GM23338 (cell line): ENCODE measurements around the gene ZCCHC10. TPM values are rescaled to one million over a fixed set of nuclear protein-coding genes. Genes with fewer than 3 reads are reported as not detected.
"Not testable (repeated sequence)": the region's sequence is repeated elsewhere in the genome, so short reads cannot be mapped to it uniquely, and the experiment has no call there.

Experiments used
- ATAC-seq: fragments of 200-7000 bp; cut with Tn5 transposase; 3 replicates; pipeline ENCODE4 v1.9.1; 2020
- DNase-seq: peaks from one replicate; pipeline ENCODE4 v3.0.0-alpha.2; 2015; ENCODE audit warnings: low spot score
- H2AFZ ChIP-seq: fragments of 200-600 bp; sonication (generic); 2 replicates; pipeline ENCODE4 v1.8.0; 2016; ENCODE audit warnings: antibody characterized with exemption, mild to moderate bottlenecking, moderate library complexity
- H3F3A ChIP-seq: fragments of 200-600 bp; sonication (generic); replicated peaks from 2 replicates; pipeline ENCODE4 v1.8.0; 2017; ENCODE audit warnings: antibody characterized with exemption, mixed run types, low read depth
- H3K27ac ChIP-seq: fragments of 200-600 bp; sonication (generic); 2 replicates; pipeline ENCODE4 v1.6.1; 2016; ENCODE audit warnings: low read depth
- H3K27me3 ChIP-seq: fragments of 200-600 bp; sonication (generic); 2 replicates; pipeline ENCODE4 v1.8.0; 2016; ENCODE audit warnings: mild to moderate bottlenecking, mixed run types, moderate library complexity; ENCODE audit not compliant: insufficient read depth
- H3K36me3 ChIP-seq: fragments of 200-600 bp; sonication (generic); 2 replicates; pipeline ENCODE4 v1.8.0; 2016; ENCODE audit warnings: mild to moderate bottlenecking; ENCODE audit not compliant: insufficient read depth
- H3K4me1 ChIP-seq: fragments of 200-600 bp; sonication (generic); 2 replicates; pipeline ENCODE4 v1.8.0; 2016; ENCODE audit warnings: mild to moderate bottlenecking, moderate library complexity; ENCODE audit not compliant: insufficient read depth
- H3K4me2 ChIP-seq: fragments of 200-600 bp; sonication (generic); 2 replicates; pipeline ENCODE4 v1.7.1; 2017; ENCODE audit warnings: mixed run types
- H3K4me3 ChIP-seq: fragments of 200-600 bp; sonication (generic); 2 replicates; pipeline ENCODE4 v1.6.1; 2016; ENCODE audit warnings: mixed run types
- H3K79me2 ChIP-seq: fragments of 200-600 bp; sonication (generic); replicated peaks from 2 replicates; pipeline ENCODE4 v1.8.0; 2017; ENCODE audit warnings: mild to moderate bottlenecking; ENCODE audit not compliant: insufficient read depth
- H3K9me2 ChIP-seq: fragments of 200-600 bp; sonication (generic); 2 replicates; pipeline ENCODE4 v1.8.0; 2017; ENCODE audit not compliant: insufficient read depth
- H4K20me1 ChIP-seq: fragments of 200-600 bp; sonication (generic); replicated peaks from 2 replicates; pipeline ENCODE4 v1.8.0; 2017; ENCODE audit warnings: mild to moderate bottlenecking; ENCODE audit not compliant: insufficient read depth
- H3K27ac Mint-ChIP-seq: 2 replicates; pipeline ENCODE4 v1.8.0; 2020; ENCODE audit warnings: inconsistent platforms, mild to moderate bottlenecking, moderate library complexity, mixed read lengths
- H3K27me3 Mint-ChIP-seq: 3 replicates; pipeline ENCODE4 v1.8.0; 2022; ENCODE audit warnings: low read depth, mild to moderate bottlenecking, moderate library complexity, mixed read lengths, inconsistent platforms; ENCODE audit not compliant: insufficient read depth, poor library complexity
- H3K36me3 Mint-ChIP-seq: 3 replicates; pipeline ENCODE4 v1.8.0; 2021; ENCODE audit warnings: low read depth, mild to moderate bottlenecking, inconsistent platforms, moderate library complexity, mixed read lengths
- H3K4me1 Mint-ChIP-seq: 3 replicates; pipeline ENCODE4 v1.8.0; 2020; ENCODE audit warnings: mild to moderate bottlenecking, inconsistent platforms, mixed read lengths
- H3K4me3 Mint-ChIP-seq: 3 replicates; pipeline ENCODE4 v1.8.0; 2021; ENCODE audit warnings: moderate library complexity, mild to moderate bottlenecking, inconsistent platforms, mixed read lengths
- H3K9me3 Mint-ChIP-seq: 3 replicates; pipeline ENCODE4 v1.8.0; 2020; ENCODE audit warnings: moderate library complexity, mild to moderate bottlenecking, inconsistent platforms, mixed read lengths
- CREB1 ChIP-seq: fragments of 250-450 bp; sonication (Bioruptor Pico); IDR thresholded peaks from 2 replicates; pipeline ENCODE4 v1.5.0; 2020; ENCODE audit warnings: low read depth, mild to moderate bottlenecking, moderate library complexity
- EZH2phosphoT487 ChIP-seq: fragments of 200-600 bp; sonication (generic); IDR thresholded peaks from one replicate; pipeline ENCODE4 v1.8.1; 2018; ENCODE audit warnings: antibody characterized with exemption; ENCODE audit not compliant: unreplicated experiment
- JUNB ChIP-seq: IDR thresholded peaks from one replicate; pipeline ENCODE4 v1.6.1; 2016; ENCODE audit warnings: antibody characterized with exemption; ENCODE audit not compliant: unreplicated experiment
- NANOG ChIP-seq: IDR thresholded peaks from 2 replicates; pipeline ENCODE4 v1.6.1; 2016; ENCODE audit warnings: antibody characterized with exemption, borderline replicate concordance
- POLR2AphosphoS5 ChIP-seq: IDR thresholded peaks from 2 replicates; pipeline ENCODE4 v1.6.1; 2016; ENCODE audit warnings: antibody characterized with exemption, low read depth
- STAT1 ChIP-seq: IDR thresholded peaks from one replicate; pipeline ENCODE4 v1.6.1; 2016; ENCODE audit warnings: antibody characterized with exemption; ENCODE audit not compliant: unreplicated experiment
- ZNF114 ChIP-seq: fragments of 250-450 bp; sonication (Bioruptor Pico); IDR thresholded peaks from 2 replicates; pipeline ENCODE4 v1.5.0; 2020; ENCODE audit warnings: mild to moderate bottlenecking, moderate library complexity
- ZNF331 ChIP-seq: fragments of 250-450 bp; sonication (Bioruptor Pico); IDR thresholded peaks from 2 replicates; pipeline ENCODE4 v1.5.0; 2020; ENCODE audit warnings: low read depth, mild to moderate bottlenecking, moderate library complexity
- polyA plus RNA-seq: library from polyadenylated mRNA; unstranded; fragments of >200 nt; fragmentation: Nextera tagmentation; extraction: Ambion mirVana; gene quantifications from 2 replicates; pipeline ENCODE4 v1.2.1, GENCODE V29; 2016
- total RNA-seq: library from RNA; depleted of rRNA; stranded (reverse); fragments of >200 nt; shearing (Covaris generic); gene quantifications from 2 replicates; pipeline ENCODE4 v1.2.3, GENCODE V29; 2014
- TF ChIP-seq, protein P1 (sequence below): fragments of 250-450 bp; sonication (Bioruptor Pico); IDR thresholded peaks from 2 replicates; pipeline ENCODE4 v1.5.0; 2020; ENCODE audit warnings: mild to moderate bottlenecking, moderate library complexity
- TF ChIP-seq, protein P2 (sequence below): IDR thresholded peaks from 2 replicates; pipeline ENCODE4 v1.6.1; 2016; ENCODE audit warnings: antibody characterized with exemption
- TF ChIP-seq, protein P3 (sequence below): IDR thresholded peaks from one replicate; pipeline ENCODE4 v1.6.1; 2018; ENCODE audit warnings: antibody characterized with exemption; ENCODE audit not compliant: unreplicated experiment

Gene ZCCHC10
- total and polyA plus RNA-seq, 2 experiments from 2014 or later = 25.3 to 90.1 TPM

DNA sequence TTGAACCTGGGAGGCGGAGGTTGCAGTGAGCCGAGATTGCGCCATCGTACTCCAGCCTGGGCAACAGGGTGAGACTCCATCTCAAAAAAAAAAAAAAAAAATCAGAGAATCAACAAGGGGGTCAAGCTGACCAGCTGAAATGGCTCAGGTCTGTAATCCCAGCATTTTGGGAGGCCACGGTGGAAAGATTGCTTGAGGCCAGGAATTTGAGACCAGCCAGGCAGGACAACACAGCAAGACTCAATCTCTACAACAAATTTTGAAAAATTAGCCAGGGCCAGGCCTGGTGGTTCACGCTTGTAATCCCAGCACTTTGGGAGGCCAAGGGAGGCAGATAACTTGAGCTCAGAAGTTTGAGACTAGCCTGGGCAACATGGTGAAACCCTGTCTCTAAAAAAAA lies 17.9 kb downstream of the ZCCHC10 start:
- H3K4me1 Mint-ChIP-seq, DNase-seq, H3K27me3 ChIP-seq, ATAC-seq, H3K9me3 Mint-ChIP-seq, H2AFZ ChIP-seq, H3K4me3 ChIP-seq, H3K27me3 Mint-ChIP-seq, H3K4me3 Mint-ChIP-seq, H3K4me2 ChIP-seq, H3F3A ChIP-seq, H3K27ac Mint-ChIP-seq, H3K27ac ChIP-seq, H3K9me2 ChIP-seq, H4K20me1 ChIP-seq, H3K4me1 ChIP-seq: not testable (repeated sequence)
- Histone ChIP-seq H3K36me3 (peaks cover 12% of the 10 kb centered on the region), H3K79me2 (peaks cover 18% of the 10 kb centered on the region; the same call in 1 of the 2 replicates)
- peaks cover 30% of the 10 kb centered on the region for H3K36me3 Mint-ChIP-seq

DNA sequence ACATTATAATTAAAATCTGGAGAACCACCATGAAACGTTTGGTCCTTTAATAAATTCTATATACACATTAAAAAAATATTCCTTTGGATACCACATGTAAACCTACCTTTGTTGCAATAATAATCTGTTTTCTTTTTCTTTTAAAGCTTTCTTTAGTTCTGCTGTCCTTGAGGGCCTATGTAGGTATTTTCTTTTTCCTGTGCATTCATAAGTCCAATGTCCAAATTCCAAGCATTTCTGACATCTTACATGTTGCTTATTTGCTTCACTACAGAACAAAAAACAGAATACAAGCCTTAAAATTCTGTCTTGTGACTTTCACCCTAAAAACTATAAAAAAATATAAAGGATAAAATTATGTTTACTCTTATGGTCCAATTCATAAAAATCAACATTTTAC lies 19.7 kb downstream of the ZCCHC10 start:
- H3K79me2 ChIP-seq = 0 out of 2 replicates have a peak, but pooled peaks cover 9% of the 10 kb centered on the region
- no peaks in the 10 kb centered on the region for H3K27me3 ChIP-seq
- no peaks in the 10 kb centered on the region for H3K4me1 Mint-ChIP-seq
- no peaks in the 10 kb centered on the region for H3K9me2 ChIP-seq
- no peaks in the 10 kb centered on the region for H4K20me1 ChIP-seq
- no peak overlapping the region for H3K4me2 ChIP-seq
- H3K36me3 ChIP-seq = peaks cover 21% of the 10 kb centered on the region
- no peak overlapping the region for H3K4me3 ChIP-seq
- H3K27ac Mint-ChIP-seq = no peak overlapping the region
- no peak for TF ChIP-seq ZNF331 (CRISPR knock-in tag)
- TF ChIP-seq NANOG = no peak
- TF ChIP-seq STAT1 = no peak
- TF ChIP-seq POLR2AphosphoS5 = no peak
- TF ChIP-seq, protein P1, sequence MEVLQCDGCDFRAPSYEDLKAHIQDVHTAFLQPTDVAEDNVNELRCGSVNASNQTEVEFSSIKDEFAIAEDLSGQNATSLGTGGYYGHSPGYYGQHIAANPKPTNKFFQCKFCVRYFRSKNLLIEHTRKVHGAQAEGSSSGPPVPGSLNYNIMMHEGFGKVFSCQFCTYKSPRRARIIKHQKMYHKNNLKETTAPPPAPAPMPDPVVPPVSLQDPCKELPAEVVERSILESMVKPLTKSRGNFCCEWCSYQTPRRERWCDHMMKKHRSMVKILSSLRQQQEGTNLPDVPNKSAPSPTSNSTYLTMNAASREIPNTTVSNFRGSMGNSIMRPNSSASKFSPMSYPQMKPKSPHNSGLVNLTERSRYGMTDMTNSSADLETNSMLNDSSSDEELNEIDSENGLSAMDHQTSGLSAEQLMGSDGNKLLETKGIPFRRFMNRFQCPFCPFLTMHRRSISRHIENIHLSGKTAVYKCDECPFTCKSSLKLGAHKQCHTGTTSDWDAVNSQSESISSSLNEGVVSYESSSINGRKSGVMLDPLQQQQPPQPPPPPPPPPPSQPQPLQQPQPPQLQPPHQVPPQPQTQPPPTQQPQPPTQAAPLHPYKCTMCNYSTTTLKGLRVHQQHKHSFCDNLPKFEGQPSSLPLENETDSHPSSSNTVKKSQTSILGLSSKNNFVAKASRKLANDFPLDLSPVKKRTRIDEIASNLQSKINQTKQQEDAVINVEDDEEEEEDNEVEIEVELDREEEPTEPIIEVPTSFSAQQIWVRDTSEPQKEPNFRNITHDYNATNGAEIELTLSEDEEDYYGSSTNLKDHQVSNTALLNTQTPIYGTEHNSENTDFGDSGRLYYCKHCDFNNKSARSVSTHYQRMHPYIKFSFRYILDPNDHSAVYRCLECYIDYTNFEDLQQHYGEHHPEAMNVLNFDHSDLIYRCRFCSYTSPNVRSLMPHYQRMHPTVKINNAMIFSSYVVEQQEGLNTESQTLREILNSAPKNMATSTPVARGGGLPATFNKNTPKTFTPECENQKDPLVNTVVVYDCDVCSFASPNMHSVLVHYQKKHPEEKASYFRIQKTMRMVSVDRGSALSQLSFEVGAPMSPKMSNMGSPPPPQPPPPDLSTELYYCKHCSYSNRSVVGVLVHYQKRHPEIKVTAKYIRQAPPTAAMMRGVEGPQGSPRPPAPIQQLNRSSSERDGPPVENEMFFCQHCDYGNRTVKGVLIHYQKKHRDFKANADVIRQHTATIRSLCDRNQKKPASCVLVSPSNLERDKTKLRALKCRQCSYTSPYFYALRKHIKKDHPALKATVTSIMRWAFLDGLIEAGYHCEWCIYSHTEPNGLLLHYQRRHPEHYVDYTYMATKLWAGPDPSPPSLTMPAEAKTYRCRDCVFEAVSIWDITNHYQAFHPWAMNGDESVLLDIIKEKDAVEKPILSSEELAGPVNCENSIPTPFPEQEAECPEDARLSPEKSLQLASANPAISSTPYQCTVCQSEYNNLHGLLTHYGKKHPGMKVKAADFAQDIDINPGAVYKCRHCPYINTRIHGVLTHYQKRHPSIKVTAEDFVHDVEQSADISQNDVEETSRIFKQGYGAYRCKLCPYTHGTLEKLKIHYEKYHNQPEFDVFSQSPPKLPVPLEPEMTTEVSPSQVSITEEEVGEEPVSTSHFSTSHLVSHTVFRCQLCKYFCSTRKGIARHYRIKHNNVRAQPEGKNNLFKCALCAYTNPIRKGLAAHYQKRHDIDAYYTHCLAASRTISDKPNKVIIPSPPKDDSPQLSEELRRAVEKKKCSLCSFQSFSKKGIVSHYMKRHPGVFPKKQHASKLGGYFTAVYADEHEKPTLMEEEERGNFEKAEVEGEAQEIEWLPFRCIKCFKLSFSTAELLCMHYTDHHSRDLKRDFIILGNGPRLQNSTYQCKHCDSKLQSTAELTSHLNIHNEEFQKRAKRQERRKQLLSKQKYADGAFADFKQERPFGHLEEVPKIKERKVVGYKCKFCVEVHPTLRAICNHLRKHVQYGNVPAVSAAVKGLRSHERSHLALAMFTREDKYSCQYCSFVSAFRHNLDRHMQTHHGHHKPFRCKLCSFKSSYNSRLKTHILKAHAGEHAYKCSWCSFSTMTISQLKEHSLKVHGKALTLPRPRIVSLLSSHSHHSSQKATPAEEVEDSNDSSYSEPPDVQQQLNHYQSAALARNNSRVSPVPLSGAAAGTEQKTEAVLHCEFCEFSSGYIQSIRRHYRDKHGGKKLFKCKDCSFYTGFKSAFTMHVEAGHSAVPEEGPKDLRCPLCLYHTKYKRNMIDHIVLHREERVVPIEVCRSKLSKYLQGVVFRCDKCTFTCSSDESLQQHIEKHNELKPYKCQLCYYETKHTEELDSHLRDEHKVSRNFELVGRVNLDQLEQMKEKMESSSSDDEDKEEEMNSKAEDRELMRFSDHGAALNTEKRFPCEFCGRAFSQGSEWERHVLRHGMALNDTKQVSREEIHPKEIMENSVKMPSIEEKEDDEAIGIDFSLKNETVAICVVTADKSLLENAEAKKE (CRISPR knock-in tag) = no peak
- TF ChIP-seq CREB1 (CRISPR knock-in tag) = no peak
- TF ChIP-seq ZNF114 (CRISPR knock-in tag) = no peak
- TF ChIP-seq, protein P2, sequence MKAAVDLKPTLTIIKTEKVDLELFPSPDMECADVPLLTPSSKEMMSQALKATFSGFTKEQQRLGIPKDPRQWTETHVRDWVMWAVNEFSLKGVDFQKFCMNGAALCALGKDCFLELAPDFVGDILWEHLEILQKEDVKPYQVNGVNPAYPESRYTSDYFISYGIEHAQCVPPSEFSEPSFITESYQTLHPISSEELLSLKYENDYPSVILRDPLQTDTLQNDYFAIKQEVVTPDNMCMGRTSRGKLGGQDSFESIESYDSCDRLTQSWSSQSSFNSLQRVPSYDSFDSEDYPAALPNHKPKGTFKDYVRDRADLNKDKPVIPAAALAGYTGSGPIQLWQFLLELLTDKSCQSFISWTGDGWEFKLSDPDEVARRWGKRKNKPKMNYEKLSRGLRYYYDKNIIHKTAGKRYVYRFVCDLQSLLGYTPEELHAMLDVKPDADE = no peak
- no peak for TF ChIP-seq EZH2phosphoT487
- TF ChIP-seq, protein P3, sequence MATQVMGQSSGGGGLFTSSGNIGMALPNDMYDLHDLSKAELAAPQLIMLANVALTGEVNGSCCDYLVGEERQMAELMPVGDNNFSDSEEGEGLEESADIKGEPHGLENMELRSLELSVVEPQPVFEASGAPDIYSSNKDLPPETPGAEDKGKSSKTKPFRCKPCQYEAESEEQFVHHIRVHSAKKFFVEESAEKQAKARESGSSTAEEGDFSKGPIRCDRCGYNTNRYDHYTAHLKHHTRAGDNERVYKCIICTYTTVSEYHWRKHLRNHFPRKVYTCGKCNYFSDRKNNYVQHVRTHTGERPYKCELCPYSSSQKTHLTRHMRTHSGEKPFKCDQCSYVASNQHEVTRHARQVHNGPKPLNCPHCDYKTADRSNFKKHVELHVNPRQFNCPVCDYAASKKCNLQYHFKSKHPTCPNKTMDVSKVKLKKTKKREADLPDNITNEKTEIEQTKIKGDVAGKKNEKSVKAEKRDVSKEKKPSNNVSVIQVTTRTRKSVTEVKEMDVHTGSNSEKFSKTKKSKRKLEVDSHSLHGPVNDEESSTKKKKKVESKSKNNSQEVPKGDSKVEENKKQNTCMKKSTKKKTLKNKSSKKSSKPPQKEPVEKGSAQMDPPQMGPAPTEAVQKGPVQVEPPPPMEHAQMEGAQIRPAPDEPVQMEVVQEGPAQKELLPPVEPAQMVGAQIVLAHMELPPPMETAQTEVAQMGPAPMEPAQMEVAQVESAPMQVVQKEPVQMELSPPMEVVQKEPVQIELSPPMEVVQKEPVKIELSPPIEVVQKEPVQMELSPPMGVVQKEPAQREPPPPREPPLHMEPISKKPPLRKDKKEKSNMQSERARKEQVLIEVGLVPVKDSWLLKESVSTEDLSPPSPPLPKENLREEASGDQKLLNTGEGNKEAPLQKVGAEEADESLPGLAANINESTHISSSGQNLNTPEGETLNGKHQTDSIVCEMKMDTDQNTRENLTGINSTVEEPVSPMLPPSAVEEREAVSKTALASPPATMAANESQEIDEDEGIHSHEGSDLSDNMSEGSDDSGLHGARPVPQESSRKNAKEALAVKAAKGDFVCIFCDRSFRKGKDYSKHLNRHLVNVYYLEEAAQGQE = no peak
- no peak for TF ChIP-seq JUNB
- ATAC-seq = no peak
- H3F3A ChIP-seq = no peaks in the 10 kb centered on the region
- peaks cover 38% of the 10 kb centered on the region for H3K36me3 Mint-ChIP-seq
- peaks cover 5% of the 10 kb centered on the region for H3K27me3 Mint-ChIP-seq
- H3K4me3 Mint-ChIP-seq = no peak overlapping the region
- no peak overlapping the region for H3K27ac ChIP-seq
- no peak overlapping the region for H2AFZ ChIP-seq
- H3K4me1 ChIP-seq = no peaks in the 10 kb centered on the region
- peaks cover 4% of the 10 kb centered on the region; the same call in 1 of the 3 replicates for H3K9me3 Mint-ChIP-seq
- DNase-seq = no peak
